Caco-2 (cell line): ENCODE measurements around the gene SNX24. TPM values are rescaled to one million over a fixed set of nuclear protein-coding genes. Genes with fewer than 3 reads are reported as not detected.

ENCODE experiments used
- BruUV-seq: library from RNA; stranded (reverse); fragments of 400-500 nt; replicated peaks from 2 replicates; lab custom pipeline; 2021; lab: Mats Ljungman, UMichigan
- CTCF ChIA-PET: fragments of 300-600 bp; sonication (Branson Sonifier 250); formaldehyde crosslinking; loops from one replicate; lab custom pipeline; 2022; ENCODE audit warnings: antibody characterized with exemption; lab: Charles Lee
- POLR2A ChIA-PET: fragments of 300-600 bp; sonication (Branson Sonifier 250); formaldehyde crosslinking; loops from one replicate; lab custom pipeline; 2022; ENCODE audit warnings: antibody characterized with exemption; lab: Charles Lee
- DNase-seq, 2 experiments: peaks; one replicate each; pipeline versions ENCODE4 v3.0.0 to v3.0.0-alpha.2; 2020 to 2022
- H3K27me3 ChIP-seq: replicated peaks from 2 replicates; pipeline ENCODE4 v1.6.0; 2011; ENCODE audit warnings: low read length; ENCODE audit not compliant: control insufficient read depth, insufficient read depth
- H3K36me3 ChIP-seq: 2 replicates; pipeline ENCODE4 v1.5.1; 2011; ENCODE audit warnings: low read length; ENCODE audit not compliant: control insufficient read depth, insufficient read depth
- H3K4me1 ChIP-seq: fragments of 250-450 bp; sonication (Bioruptor Pico); 2 replicates; pipeline ENCODE4 v1.5.1; 2020; ENCODE audit warnings: mild to moderate bottlenecking
- H3K4me3 ChIP-seq: 2 replicates; pipeline ENCODE4 v1.5.1; 2011; ENCODE audit warnings: low read depth, mild to moderate bottlenecking, control low read depth, low read length
- H3K9me3 ChIP-seq: fragments of 250-450 bp; sonication (Bioruptor Pico); 2 replicates; pipeline ENCODE4 v1.5.1; 2020; ENCODE audit warnings: mild to moderate bottlenecking, moderate library complexity
- H3K27ac Mint-ChIP-seq: one replicate; pipeline ENCODE4 v1.8.0; 2022; ENCODE audit warnings: mixed read lengths; ENCODE audit not compliant: unreplicated experiment
- H3K27me3 Mint-ChIP-seq: one replicate; pipeline ENCODE4 v1.8.0; 2022; ENCODE audit warnings: mixed read lengths; ENCODE audit not compliant: insufficient read depth, unreplicated experiment
- H3K36me3 Mint-ChIP-seq: one replicate; pipeline ENCODE4 v1.8.0; 2022; ENCODE audit warnings: mild to moderate bottlenecking, mixed read lengths; ENCODE audit not compliant: insufficient read depth, unreplicated experiment
- H3K4me1 Mint-ChIP-seq: one replicate; pipeline ENCODE4 v1.8.0; 2022; ENCODE audit warnings: low read depth, mixed read lengths; ENCODE audit not compliant: unreplicated experiment
- H3K4me3 Mint-ChIP-seq: one replicate; pipeline ENCODE4 v1.8.0; 2022; ENCODE audit warnings: mild to moderate bottlenecking, moderate library complexity, mixed read lengths; ENCODE audit not compliant: unreplicated experiment
- H3K9me3 Mint-ChIP-seq: one replicate; pipeline ENCODE4 v1.8.0; 2022; ENCODE audit warnings: mixed read lengths; ENCODE audit not compliant: unreplicated experiment
- intact Hi-C: fragments of 100-400 bp; cut with micrococcal nuclease; formaldehyde crosslinking; loops from one replicate; pipeline ENCODE4 v1.10.0; 2022; ENCODE audit not compliant: unreplicated experiment
- total RNA-seq: library from RNA; stranded (reverse); gene quantifications from 2 replicates; pipeline ENCODE4 v1.2.3, GENCODE V29; 2022
- TF ChIP-seq, protein P1 (sequence below), 2 experiments: fragments of 200-600 bp in 1 of 2; IDR thresholded peaks; 1 replicate in 1 of 2; 2 replicates in 1 of 2; pipeline versions ENCODE4 v1.5.1 to v1.8.0; 2011 to 2022; ENCODE audit warnings: antibody characterized with exemption in 1 of 2, control low read depth in 1 of 2, inconsistent platforms in 1 of 2, low read depth in 1 of 2, low read length in 1 of 2, mild to moderate bottlenecking in 1 of 2, moderate library complexity in 1 of 2; ENCODE audit not compliant: insufficient read depth in 1 of 2, severe bottlenecking in 1 of 2, unreplicated experiment in 1 of 2

The SNX24 gene
- total RNA-seq, 1 experiment from 2014 or later, result 38.4 TPM

DNA sequence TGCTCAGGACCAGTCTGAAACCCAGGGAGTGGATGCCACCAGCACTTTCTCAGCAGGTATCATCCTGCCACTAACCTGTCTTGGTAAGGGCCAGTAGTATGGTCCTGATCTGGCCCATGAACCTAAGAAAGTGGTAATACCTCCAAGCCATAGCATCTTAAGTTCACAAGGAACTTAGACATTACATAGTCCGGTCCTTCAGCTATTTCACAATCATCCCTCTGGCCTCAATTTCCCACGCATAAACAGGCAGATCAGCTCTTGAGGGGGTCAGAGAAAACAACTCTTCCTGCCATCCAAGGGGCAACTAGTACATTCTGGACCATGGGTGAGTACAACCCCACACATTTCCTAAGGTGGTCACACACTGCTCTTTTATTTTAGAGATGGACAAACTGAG is 102.9 kb downstream of the SNX24 start:
- no peaks in the 10 kb centered on the region for H3K4me1 Mint-ChIP-seq
- peaks cover 5% of the 10 kb centered on the region for H3K36me3 Mint-ChIP-seq
- no peaks in the 10 kb centered on the region for H3K9me3 Mint-ChIP-seq
- peaks cover 2% of the 10 kb centered on the region; the same call in 1 of the 2 replicates for H3K36me3 ChIP-seq
- no peak for DNase-seq
- no peaks in the 10 kb centered on the region for H3K27me3 Mint-ChIP-seq
- TF ChIP-seq, protein P1, sequence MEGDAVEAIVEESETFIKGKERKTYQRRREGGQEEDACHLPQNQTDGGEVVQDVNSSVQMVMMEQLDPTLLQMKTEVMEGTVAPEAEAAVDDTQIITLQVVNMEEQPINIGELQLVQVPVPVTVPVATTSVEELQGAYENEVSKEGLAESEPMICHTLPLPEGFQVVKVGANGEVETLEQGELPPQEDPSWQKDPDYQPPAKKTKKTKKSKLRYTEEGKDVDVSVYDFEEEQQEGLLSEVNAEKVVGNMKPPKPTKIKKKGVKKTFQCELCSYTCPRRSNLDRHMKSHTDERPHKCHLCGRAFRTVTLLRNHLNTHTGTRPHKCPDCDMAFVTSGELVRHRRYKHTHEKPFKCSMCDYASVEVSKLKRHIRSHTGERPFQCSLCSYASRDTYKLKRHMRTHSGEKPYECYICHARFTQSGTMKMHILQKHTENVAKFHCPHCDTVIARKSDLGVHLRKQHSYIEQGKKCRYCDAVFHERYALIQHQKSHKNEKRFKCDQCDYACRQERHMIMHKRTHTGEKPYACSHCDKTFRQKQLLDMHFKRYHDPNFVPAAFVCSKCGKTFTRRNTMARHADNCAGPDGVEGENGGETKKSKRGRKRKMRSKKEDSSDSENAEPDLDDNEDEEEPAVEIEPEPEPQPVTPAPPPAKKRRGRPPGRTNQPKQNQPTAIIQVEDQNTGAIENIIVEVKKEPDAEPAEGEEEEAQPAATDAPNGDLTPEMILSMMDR (IDR thresholded peaks at IDR 0.05; ENCODE audit: insufficient read depth in 1 of 2, low read depth in 1 of 2, low read length in 1 of 2, severe bottlenecking in 1 of 2, unreplicated experiment in 1 of 2), result no peak
- H3K4me1 ChIP-seq, result no peaks in the 10 kb centered on the region
- H3K27ac Mint-ChIP-seq, result no peak overlapping the region
- ChIA-PET CTCF (interaction anchor here (0.6 kb wide), 1 partner anchor 27 kb away, joined by 3 read pairs; no protein-coding TSS in a partner anchor), POLR2A (no interaction called here)
- BruUV-seq, result no TSS peak
- H3K9me3 ChIP-seq, result no peaks in the 10 kb centered on the region
- no peak overlapping the region for H3K4me3 Mint-ChIP-seq
- H3K27me3 ChIP-seq, result no peaks in the 10 kb centered on the region
- no peak overlapping the region for H3K4me3 ChIP-seq
- intact Hi-C loops, result no loop called here

DNA sequence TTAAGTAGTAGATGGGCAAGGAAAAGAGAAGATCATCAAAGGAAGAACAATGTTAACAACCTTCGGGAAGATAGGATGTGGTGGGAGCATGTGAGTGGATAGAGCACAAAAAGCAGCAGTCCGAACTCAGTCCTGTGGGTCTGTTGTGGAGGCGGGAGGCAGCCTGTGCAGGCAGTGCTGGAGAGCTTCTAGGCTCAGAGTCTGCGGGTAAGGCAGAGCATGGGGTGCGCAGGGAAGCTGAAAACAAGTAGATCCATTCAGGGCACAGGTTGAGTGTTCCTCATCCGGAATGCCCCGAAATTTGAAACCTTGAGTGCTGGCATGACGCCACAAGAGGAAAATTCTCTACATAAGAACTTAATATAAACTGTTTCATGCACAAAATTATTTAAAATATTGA is 106.2 kb downstream of the SNX24 start:
- BruUV-seq, result no TSS peak

DNA sequence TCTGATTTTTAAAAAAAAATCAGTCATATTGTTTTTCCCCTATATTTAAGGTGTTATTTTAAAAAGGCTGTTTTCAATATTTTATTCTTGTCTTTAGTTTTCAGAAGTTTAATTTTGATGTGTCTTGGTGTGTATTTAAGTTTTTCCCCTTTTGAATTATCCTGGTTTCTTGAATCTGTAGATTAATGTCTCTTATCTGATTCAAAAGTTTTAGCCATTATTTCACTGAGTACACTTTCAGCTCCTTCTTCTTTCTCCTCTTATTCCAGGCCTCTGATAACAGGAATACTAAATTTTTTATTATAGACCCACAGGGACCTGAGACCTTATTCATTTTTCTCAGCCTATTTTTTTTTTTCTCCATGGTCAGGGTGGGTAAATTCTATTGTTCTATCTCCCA is 109.3 kb downstream of the SNX24 start:
- TF ChIP-seq, protein P1 (IDR thresholded peaks at IDR 0.05; ENCODE audit: insufficient read depth in 1 of 2, low read depth in 1 of 2, low read length in 1 of 2, severe bottlenecking in 1 of 2, unreplicated experiment in 1 of 2), result no peak
- DNase-seq, result no peak
- peaks cover 4% of the 10 kb centered on the region for H3K4me1 Mint-ChIP-seq
- POLR2A ChIA-PET, result no interaction called here
- Histone ChIP-seq H3K27me3 (no peaks in the 10 kb centered on the region), H3K36me3 (no peaks in the 10 kb centered on the region), H3K9me3 (0 out of 2 replicates have a peak, but pooled peaks cover 6% of the 10 kb centered on the region), H3K4me3 (no peak overlapping the region), H3K4me1 (no peaks in the 10 kb centered on the region)
- H3K36me3 Mint-ChIP-seq, result peaks cover 14% of the 10 kb centered on the region
- BruUV-seq, result no TSS peak
- peaks cover 14% of the 10 kb centered on the region for H3K9me3 Mint-ChIP-seq
- H3K27me3 Mint-ChIP-seq, result no peaks in the 10 kb centered on the region
- no peak overlapping the region for H3K4me3 Mint-ChIP-seq
- CTCF ChIA-PET, result no interaction called here
- intact Hi-C loops, result no loop called here
- no peak overlapping the region for H3K27ac Mint-ChIP-seq

More for the DNA sequence above, 106.2 kb downstream of the SNX24 start:
- Histone ChIP-seq H3K27me3 (no peaks in the 10 kb centered on the region), H3K36me3 (peaks cover 2% of the 10 kb centered on the region; the same call in 1 of the 2 replicates), H3K4me1 (no peaks in the 10 kb centered on the region), H3K4me3 (no peak overlapping the region), H3K9me3 (no peaks in the 10 kb centered on the region)
- TF ChIP-seq, protein P1 (IDR thresholded peaks at IDR 0.05; ENCODE audit: insufficient read depth in 1 of 2, low read depth in 1 of 2, low read length in 1 of 2, severe bottlenecking in 1 of 2, unreplicated experiment in 1 of 2), result no peak
- no peak overlapping the region for H3K27ac Mint-ChIP-seq
- CTCF ChIA-PET, result no interaction called here
- POLR2A ChIA-PET, result no interaction called here
- H3K36me3 Mint-ChIP-seq, result peaks cover 14% of the 10 kb centered on the region
- no peaks in the 10 kb centered on the region for H3K4me1 Mint-ChIP-seq
- intact Hi-C loops, result no loop called here
- no peaks in the 10 kb centered on the region for H3K27me3 Mint-ChIP-seq
- DNase-seq, result no peak
- H3K4me3 Mint-ChIP-seq, result no peak overlapping the region
- peaks cover 6% of the 10 kb centered on the region for H3K9me3 Mint-ChIP-seq
